22Rv1 (cell line): Measurements from ENCODE around the gene ZCCHC9.

Experiments used
- H3K27ac ChIP-seq: fragments of 450-650 bp; 2 replicates; pipeline ENCODE4 v1.5.1; 2017
- ZFX ChIP-seq: fragments of 450-650 bp; IDR thresholded peaks from 2 replicates; pipeline ENCODE4 v1.6.1; 2017; ENCODE audit warnings: antibody characterized with exemption, borderline replicate concordance
- TF ChIP-seq, protein P1 (sequence below): fragments of 450-650 bp; IDR thresholded peaks from 2 replicates; pipeline ENCODE4 v1.5.1; 2017; ENCODE audit warnings: mild to moderate bottlenecking

ZCCHC9 gene

DNA sequence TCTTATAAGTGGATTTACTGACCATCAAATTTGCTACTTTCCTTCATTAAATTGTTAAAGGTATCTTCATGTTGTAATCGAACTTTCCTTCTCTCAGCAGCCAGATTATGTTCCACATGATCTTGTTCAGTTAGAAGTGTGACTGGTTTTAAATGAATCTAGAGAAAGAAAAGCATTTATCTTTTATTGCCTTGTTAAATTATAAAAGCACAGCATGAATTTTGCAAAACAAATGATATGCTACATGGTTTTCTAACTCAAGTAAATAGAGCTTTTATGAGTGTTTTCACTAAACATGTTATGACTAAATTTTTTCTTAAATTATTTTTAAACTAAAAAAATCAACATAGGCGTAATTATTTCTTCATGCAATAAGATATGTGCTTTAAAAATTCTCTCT is 58.5 kb downstream of the ZCCHC9 start:
- no peak for TF ChIP-seq ZFX
- TF ChIP-seq, protein P1, sequence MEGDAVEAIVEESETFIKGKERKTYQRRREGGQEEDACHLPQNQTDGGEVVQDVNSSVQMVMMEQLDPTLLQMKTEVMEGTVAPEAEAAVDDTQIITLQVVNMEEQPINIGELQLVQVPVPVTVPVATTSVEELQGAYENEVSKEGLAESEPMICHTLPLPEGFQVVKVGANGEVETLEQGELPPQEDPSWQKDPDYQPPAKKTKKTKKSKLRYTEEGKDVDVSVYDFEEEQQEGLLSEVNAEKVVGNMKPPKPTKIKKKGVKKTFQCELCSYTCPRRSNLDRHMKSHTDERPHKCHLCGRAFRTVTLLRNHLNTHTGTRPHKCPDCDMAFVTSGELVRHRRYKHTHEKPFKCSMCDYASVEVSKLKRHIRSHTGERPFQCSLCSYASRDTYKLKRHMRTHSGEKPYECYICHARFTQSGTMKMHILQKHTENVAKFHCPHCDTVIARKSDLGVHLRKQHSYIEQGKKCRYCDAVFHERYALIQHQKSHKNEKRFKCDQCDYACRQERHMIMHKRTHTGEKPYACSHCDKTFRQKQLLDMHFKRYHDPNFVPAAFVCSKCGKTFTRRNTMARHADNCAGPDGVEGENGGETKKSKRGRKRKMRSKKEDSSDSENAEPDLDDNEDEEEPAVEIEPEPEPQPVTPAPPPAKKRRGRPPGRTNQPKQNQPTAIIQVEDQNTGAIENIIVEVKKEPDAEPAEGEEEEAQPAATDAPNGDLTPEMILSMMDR: no peak
- no peak overlapping the region for H3K27ac ChIP-seq

DNA sequence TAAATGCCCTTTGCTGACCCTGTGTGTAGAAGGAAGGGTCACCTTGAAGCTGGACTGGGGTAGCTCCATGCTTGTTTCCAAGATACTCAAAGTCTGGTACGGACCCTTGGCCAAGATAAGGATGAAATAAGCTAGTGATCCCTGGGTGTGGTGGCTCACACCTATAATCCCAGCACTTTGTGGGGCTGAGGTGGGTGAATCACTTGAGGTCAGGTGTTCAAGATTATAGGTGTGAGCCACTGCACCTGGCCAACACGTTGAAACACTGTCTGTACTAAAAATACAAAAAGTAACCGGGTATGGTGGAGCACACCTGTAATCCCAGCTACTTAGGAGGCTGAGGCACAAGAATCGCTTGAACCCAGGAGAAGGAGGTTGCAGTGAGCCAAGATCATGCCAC is 59.3 kb downstream of the ZCCHC9 start:
- TF ChIP-seq ZFX: no peak
- TF ChIP-seq, protein P1: no peak
- H3K27ac ChIP-seq: no peak overlapping the region

DNA sequence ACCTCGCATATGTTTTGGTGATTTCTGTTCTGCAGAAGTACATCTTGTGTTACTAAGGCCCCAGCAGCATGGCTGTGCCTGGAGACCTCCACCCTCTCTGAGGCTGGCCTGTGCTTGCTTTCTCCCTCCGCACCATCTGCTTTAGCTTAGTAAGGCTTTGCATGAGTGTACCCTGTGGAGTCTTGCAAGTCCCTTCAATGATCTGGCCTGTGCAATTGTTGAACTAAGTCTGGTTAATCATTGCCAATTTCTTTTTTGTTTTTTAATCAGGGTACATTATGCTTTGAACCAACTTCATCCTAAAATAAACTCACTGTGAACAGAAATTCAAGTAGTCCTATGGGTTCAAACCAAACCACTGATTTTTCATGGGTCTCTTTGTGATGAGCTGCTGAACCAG is 60.2 kb downstream of the ZCCHC9 start:
- no peak for TF ChIP-seq ZFX
- TF ChIP-seq, protein P1: no peak
- no peak overlapping the region for H3K27ac ChIP-seq
